GM12878 (cell line): ENCODE data around the gene TRMT44. TPM values are rescaled to one million over a fixed set of nuclear protein-coding genes. Genes with fewer than 3 reads are reported as not detected.
A peak's percentile ranks its signal among the peaks of the same experiment; 100 is the strongest.

Experiments
- ASH2L ChIP-seq: fragments of 300-600, 200-600 bp; sonication (generic); IDR thresholded peaks from 2 replicates; pipeline ENCODE4 v1.6.1; 2017; ENCODE audit warnings: low read depth, mild to moderate bottlenecking, borderline replicate concordance
- CEBPZ ChIP-seq: fragments of 150-350 bp; IDR thresholded peaks from 2 replicates; pipeline ENCODE4 v1.6.1; 2016; ENCODE audit warnings: low read depth, low read length
- CHD1 ChIP-seq: IDR thresholded peaks from 2 replicates; pipeline ENCODE4 v1.6.1; 2012; ENCODE audit warnings: low read depth, low read length, improper control_type of control experiment
- PAX5 ChIP-seq: IDR thresholded peaks from 2 replicates; pipeline ENCODE4 v1.6.1; 2011; ENCODE audit warnings: low read depth, low read length, borderline replicate concordance
- POLR2A ChIP-seq: IDR thresholded peaks from 2 replicates; pipeline ENCODE4 v1.6.1; 2011; ENCODE audit warnings: low read depth, mild to moderate bottlenecking, low read length
- POLR2AphosphoS5 ChIP-seq: IDR thresholded peaks from 2 replicates; pipeline ENCODE4 v1.6.1; 2011; ENCODE audit warnings: mild to moderate bottlenecking, low read length, inconsistent platforms
- RELB ChIP-seq: fragments of 450-650 bp; IDR thresholded peaks from 2 replicates; pipeline ENCODE4 v1.6.1; 2017; ENCODE audit warnings: low read depth, mild to moderate bottlenecking, moderate library complexity
- SMAD5 ChIP-seq: IDR thresholded peaks from 2 replicates; pipeline ENCODE4 v1.6.1; 2016; ENCODE audit warnings: antibody characterized with exemption, low read depth
- polyA plus RNA-seq, 11 experiments: library from polyadenylated mRNA; depleted of rRNA in 4 of 11; unstranded in 6 of 11; stranded (reverse) in 5 of 11; fragments of >200 nt; fragmentation: Nextera tagmentation in 4 of 11; fragmentation: Illumina TruSeq in 1 of 11; extraction: Ambion mirVana in 4 of 11; extraction: Trizol in 1 of 11; gene quantifications; 1 replicate in 1 of 11; 2 replicates in 10 of 11; pipeline versions ENCODE4 v1.2.1 to v1.2.3, GENCODE V29; 2011 to 2016; ENCODE audit warnings: inconsistent platforms in 2 of 11, missing spikeins in 2 of 11, low read depth in 1 of 11
- total RNA-seq, 4 experiments: library from RNA; depleted of rRNA in 3 of 4; stranded (reverse); fragments of >200 nt in 3 of 4; fragmentation: Illumina TruSeq in 1 of 4; extraction: Trizol in 1 of 4; gene quantifications; 2 replicates each; pipeline versions ENCODE4 v1.2.1 to v1.2.3, GENCODE V29; 2013 to 2021

The TRMT44 gene
- total and polyA plus RNA-seq, 10 of the 15 experiments (the other 5 are each of a cell fraction or from before 2014, with no cell fraction given): 1.3 to 18.5 (median 10.1) TPM

DNA sequence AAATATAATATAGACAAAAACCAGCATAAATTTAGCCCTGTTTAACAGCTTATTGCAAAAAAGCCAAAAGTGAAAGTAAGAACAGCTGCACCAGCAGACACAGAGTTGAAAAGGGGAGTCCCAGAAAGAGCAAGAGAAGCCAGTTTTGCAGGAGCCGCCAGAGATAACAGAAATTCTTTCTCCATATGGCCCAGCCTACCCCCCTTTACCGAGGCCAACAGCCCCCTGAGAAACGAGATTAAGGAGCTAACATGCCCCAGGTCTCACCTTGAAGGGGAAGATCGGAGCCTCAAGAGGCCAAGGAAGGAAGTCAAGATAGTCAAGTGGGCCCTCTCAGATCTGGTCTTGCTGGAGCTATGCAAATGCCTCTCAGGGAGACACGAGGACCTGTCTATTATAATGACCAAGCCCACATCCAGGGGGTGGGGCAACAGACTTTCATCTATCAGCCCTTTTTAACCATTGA lies 4.9 kb upstream of the TRMT44 start (continued):
- TF ChIP-seq CEBPZ: no peak
- TF ChIP-seq POLR2AphosphoS5: peak; percentile 72
- no peak for TF ChIP-seq CHD1
- peak; percentile 20; the same call in 1 of the 2 replicates for TF ChIP-seq RELB
- TF ChIP-seq SMAD5: 0 out of 2 replicates have a peak, but pooled peaks have one; percentile 40
- no peak for TF ChIP-seq PAX5
- no peak for TF ChIP-seq ASH2L
- TF ChIP-seq POLR2A: peak; percentile 42; the same call in 1 of the 2 replicates
- TF ChIP-seq, all 136 proteins: peak for 9
